Muscle of leg (tissue), 11 donors: ENCODE measurements around the gene ICE1. TPM values are rescaled to one million over a fixed set of nuclear protein-coding genes. Genes with fewer than 3 reads are reported as not detected.
"Not testable (repeated sequence)": the region's sequence is repeated elsewhere in the genome, so short reads cannot be mapped to it uniquely, and the experiment has no call there.

Source experiments
- DNase-seq: peaks from one replicate; pipeline ENCODE4 v3.0.0; 2013
- H3K27ac ChIP-seq: one replicate; pipeline ENCODE4 v1.5.1; 2013; ENCODE audit warnings: mild to moderate bottlenecking, low read length, control low read depth
- H3K27me3 ChIP-seq: one replicate; pipeline ENCODE4 v1.6.1; 2013; ENCODE audit warnings: low read length; ENCODE audit not compliant: control insufficient read depth, insufficient read depth
- H3K36me3 ChIP-seq: one replicate; pipeline ENCODE4 v1.6.1; 2013; ENCODE audit warnings: low read length; ENCODE audit not compliant: control insufficient read depth, insufficient read depth
- H3K4me1 ChIP-seq: one replicate; pipeline ENCODE4 v1.6.1; 2013; ENCODE audit warnings: low read length; ENCODE audit not compliant: control insufficient read depth, insufficient read depth
- H3K4me3 ChIP-seq: one replicate; pipeline ENCODE4 v1.5.1; 2013; ENCODE audit warnings: low read length, control low read depth
- H3K9me3 ChIP-seq: replicated peaks from 2 replicates; pipeline ENCODE4 v1.6.1; 2013; ENCODE audit warnings: low read depth, low read length; ENCODE audit not compliant: control insufficient read depth
- WGBS: methylation state at CpG from one replicate; pipeline ENCODE4 v1.1.5; 2013; ENCODE audit warnings: missing lambda C conversion rate; ENCODE audit not compliant: insufficient coverage; 5-methylcytosine and 5-hydroxymethylcytosine counted together
- polyA plus RNA-seq, 8 donors: library from polyadenylated mRNA; unstranded; fragments of 120-200 nt; gene quantifications; one replicate each; pipeline versions ENCODE4 v1.2.1 to v1.2.3, GENCODE V29; 2013; ENCODE audit warnings: inconsistent platforms in 1 of 8, low replicate concordance in 1 of 8; ENCODE audit not compliant: insufficient read length in 8 of 8, insufficient read depth in 1 of 8
- total RNA-seq: library from RNA; stranded (reverse); fragments of 120-200 nt; gene quantifications from one replicate; pipeline ENCODE4 v1.2.4, GENCODE V29; 2013

Gene ICE1
- total and polyA plus RNA-seq, 9 donors, result 14.9 to 29.6 (median 26.5) TPM

DNA sequence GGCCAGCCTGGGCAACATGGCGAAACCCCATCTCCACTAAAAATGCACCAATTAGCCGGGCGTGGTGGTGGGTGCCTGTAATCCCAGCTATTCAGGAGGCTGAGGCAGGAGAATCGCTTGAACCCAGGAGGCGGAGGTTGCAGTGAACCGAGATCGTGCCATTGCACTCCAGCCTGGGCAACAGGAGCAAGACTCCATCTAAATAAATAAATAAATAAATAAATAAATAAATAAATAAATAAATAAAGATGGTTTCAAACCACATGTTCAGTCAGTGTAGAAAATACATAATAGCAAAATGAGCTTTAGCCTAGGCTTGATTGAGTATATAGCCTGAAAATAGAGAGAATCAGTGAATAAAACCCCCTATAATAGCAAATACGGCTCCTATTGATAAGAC lies 27.4 kb upstream of the ICE1 start:
- H3K27me3 ChIP-seq, DNase-seq, H3K4me3 ChIP-seq, H3K4me1 ChIP-seq, H3K9me3 ChIP-seq, H3K36me3 ChIP-seq, H3K27ac ChIP-seq: not testable (repeated sequence)
- 20% methylated on average over 1 of the region's 8 CpGs for WGBS

DNA sequence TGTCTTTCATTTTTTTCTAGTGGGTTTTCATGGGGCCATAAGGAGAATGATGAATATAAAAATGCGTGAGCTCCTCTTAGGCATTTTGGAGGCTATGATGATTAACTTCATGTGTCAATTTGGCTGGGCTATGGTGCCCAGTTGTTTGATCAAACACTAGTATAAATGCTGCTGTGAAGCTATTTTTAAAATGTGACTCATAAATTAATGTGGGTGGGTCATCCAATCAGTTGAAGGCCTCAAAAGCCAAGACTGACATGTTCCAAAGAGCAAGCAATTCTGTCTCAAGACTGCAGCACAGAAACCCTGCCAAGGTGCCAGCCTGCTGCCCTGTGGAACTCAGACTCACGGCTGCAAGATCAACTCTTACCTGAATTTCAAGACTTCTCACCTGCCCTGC lies 24.4 kb upstream of the ICE1 start:
- Histone ChIP-seq H3K27me3 (no peaks in the 10 kb centered on the region), H3K36me3 (no peaks in the 10 kb centered on the region), H3K27ac (no peak overlapping the region), H3K9me3 (peaks cover 6% of the 10 kb centered on the region), H3K4me1 (peaks cover 3% of the 10 kb centered on the region), H3K4me3 (no peak overlapping the region)
- WGBS, result 82% methylated on average over 1 of the region's 2 CpGs
- DNase-seq, result no peak

DNA sequence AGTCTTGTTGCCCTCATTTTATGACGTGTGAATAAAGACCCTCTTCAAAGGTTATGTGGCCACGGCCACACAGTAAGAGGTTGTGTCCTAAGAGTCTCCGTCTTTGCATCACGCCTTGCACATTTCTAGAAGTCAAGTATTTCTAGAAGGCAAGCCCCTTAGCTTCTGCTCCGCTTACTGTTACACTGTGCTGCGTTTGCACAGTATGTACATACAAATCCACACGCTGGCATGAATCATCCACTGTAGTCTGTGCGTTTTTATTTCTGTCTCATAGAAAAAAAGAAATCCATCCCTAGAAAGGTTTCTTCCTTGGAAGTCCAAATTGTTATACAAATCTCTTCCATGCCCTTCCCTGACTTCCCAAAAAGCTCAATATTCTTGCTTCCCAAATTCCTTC lies 21.4 kb upstream of the ICE1 start:
- Histone ChIP-seq H3K9me3 (peaks cover 6% of the 10 kb centered on the region), H3K27me3 (no peaks in the 10 kb centered on the region), H3K4me1 (peaks cover 3% of the 10 kb centered on the region), H3K36me3 (no peaks in the 10 kb centered on the region), H3K4me3 (no peak overlapping the region), H3K27ac (no peak overlapping the region)
- DNase-seq, result no peak
- WGBS, result 70% methylated on average over 5 of the region's 8 CpGs

DNA sequence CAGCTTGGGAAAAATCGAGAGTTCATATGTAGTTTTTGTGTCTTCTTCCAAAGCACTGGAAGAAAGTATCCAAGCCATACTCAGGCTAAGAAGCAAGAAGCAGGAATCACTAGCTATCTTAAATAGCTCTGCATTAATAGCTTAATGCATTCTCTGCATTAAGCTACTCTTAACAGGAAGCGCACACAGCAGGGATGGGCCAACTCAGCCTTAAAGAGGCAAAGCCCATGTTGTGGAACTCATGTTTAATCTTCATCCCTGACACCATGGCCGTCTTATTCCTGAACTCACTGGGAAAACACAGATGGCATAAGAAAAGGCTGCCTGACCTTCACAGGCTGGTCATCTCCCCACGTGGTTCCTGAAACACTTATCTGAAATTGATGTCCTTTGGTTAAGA lies 18.7 kb upstream of the ICE1 start:
- Histone ChIP-seq H3K4me3 (no peak overlapping the region), H3K27me3 (no peaks in the 10 kb centered on the region), H3K9me3 (peaks cover 7% of the 10 kb centered on the region), H3K27ac (no peak overlapping the region), H3K4me1 (peaks cover 3% of the 10 kb centered on the region), H3K36me3 (no peaks in the 10 kb centered on the region)
- WGBS, result 57% methylated on average over 1 of the region's 4 CpGs
- no peak for DNase-seq

DNA sequence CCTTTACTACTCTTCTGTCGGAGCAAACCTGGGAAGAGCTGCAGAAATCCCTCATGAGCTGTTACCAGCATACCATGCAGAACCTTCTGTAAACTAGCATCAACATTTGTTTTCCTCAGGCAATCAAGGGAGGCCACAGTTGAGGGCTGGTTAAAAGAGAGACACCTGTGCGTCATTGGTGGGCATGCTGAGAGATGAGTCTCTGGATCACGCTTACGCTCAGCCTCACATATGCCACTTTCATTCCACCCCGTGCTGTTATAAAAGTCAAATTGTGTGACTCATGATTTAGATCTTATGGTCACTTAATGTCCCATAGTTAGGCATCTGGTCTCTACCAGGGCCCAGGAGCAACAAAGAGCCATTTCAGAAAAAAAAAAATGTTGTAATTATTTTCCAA lies 18.1 kb upstream of the ICE1 start:
- Histone ChIP-seq H3K27ac (no peak overlapping the region), H3K4me3 (no peak overlapping the region), H3K36me3 (no peaks in the 10 kb centered on the region), H3K9me3 (peaks cover 10% of the 10 kb centered on the region), H3K27me3 (no peaks in the 10 kb centered on the region), H3K4me1 (peaks cover 3% of the 10 kb centered on the region)
- no CpG with 5 or more reads among the region's 5 CpGs for WGBS
- no peak for DNase-seq

DNA sequence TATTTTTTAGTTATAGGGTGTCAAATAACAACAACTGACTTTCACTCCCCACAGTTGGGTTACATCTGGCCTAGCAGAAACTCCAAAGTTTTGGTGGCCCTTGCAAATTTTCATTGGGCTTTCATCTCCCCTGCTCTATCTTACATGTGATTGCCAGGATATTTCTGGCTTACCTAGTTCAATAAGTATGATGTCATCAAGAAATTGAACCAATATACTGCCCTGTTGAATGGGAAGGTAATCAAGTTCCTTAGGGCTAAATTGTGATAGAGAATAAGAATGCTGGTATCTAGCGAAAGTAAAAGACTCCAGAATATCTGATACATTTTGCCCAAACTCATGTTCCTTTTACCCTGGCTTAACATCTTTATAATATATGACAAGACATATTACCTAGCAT lies 17.0 kb upstream of the ICE1 start:
- Histone ChIP-seq H3K4me1 (peaks cover 3% of the 10 kb centered on the region), H3K4me3 (no peak overlapping the region), H3K9me3 (peaks cover 11% of the 10 kb centered on the region), H3K27ac (no peak overlapping the region), H3K36me3 (no peaks in the 10 kb centered on the region), H3K27me3 (no peaks in the 10 kb centered on the region)
- DNase-seq, result no peak
- WGBS, result no CpG with 5 or more reads among the region's 1 CpG

DNA sequence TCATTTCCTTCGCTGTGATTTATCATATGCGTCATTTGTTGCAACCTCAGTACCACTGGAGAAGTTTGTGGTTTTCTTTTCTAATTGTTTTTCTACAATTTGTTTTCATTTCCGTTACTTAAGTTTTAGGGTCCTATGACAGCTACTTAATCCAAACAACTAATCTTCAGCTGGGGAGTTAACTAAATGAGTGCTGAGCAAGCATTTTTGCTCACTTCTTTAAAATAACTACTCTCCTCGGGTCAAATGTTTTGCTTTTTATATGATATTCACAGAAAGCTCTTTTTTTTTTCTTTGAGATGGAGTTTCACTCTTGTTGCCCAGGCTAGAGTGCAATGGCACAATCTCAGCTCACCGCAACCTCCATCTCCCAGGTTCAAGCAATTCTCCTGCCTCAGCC lies 14.6 kb upstream of the ICE1 start:
- Histone ChIP-seq H3K27ac (no peak overlapping the region), H3K9me3 (peaks cover 11% of the 10 kb centered on the region), H3K4me1 (no peaks in the 10 kb centered on the region), H3K27me3 (no peaks in the 10 kb centered on the region), H3K4me3 (no peak overlapping the region), H3K36me3 (no peaks in the 10 kb centered on the region)
- no CpG with 5 or more reads among the region's 5 CpGs for WGBS
- DNase-seq, result no peak

DNA sequence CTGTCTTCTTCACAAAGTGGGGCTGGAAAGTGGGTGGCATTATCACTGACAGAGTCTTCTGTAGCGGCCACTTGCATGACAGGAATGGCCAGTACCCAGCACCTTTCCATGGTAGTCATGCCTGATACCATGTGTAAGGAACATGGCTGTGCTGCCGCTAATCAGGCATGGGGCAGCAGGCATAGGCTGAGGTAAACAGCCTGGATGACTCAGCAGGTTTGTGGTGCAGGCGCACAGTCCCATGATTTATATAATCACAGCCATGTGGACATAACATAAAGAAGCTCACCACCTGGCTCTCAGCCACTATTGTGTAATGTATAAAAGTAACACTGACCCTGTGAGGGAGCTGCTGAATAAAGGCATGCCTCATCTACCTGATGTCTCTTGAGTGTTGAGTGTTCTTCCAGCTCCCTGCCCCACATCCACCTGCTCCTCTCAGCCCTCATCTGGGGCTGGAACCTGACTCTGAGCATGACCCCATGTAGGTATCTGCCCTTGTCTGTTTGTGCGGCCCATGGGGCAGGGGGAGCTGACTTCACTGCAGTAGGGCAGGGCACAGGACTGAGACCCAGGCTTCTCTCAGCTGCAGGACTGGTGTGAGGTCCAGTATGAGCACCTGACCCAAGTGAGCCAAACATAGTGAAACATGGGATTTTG lies 13.2 kb upstream of the ICE1 start:
- no peak for DNase-seq
- Histone ChIP-seq H3K9me3 (peaks cover 11% of the 10 kb centered on the region), H3K36me3 (no peaks in the 10 kb centered on the region), H3K4me3 (no peak overlapping the region), H3K27me3 (no peaks in the 10 kb centered on the region), H3K4me1 (no peaks in the 10 kb centered on the region), H3K27ac (no peak overlapping the region)
- WGBS, result 100% methylated on average over 2 of the region's 4 CpGs

DNA sequence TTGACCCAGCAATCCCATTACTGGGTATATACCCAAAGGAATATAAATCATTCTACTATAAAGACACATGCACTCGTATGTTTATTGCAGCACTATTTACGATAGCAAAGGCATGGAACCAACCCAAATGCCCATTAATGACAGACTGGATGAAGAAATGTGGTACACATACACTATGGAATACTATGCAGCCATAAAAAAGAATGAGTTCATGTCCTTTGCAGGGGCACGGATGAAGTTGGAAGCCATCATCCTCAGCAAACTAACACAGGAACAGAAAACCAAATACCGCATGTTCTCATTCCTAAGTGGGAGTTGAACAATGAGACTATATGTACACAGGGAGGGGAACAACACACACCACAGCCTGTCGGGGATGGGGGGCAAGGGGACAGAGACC lies 8.6 kb upstream of the ICE1 start:
- not testable (repeated sequence) for H3K27ac ChIP-seq, H3K27me3 ChIP-seq, DNase-seq, H3K9me3 ChIP-seq, H3K4me3 ChIP-seq, H3K36me3 ChIP-seq, H3K4me1 ChIP-seq
- WGBS, result no CpG with 5 or more reads among the region's 5 CpGs

DNA sequence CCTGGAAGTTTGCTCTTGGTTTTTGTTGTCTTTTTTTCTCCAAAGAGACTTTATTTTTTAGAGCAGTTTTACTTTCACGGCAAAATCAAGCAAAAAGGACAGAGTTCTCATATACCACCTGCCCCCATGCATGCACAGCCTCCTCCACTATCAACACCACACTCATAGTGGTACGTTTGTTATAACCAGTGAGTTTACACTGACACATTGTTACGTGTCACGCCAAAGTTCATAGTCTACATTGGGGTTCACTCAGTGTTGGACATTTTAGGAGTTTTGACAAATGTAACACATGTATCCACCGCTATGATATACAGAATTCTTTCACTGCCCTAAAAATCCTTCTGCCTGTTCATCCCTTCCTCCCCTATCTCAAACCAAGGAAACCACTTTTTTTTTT lies 7.5 kb upstream of the ICE1 start:
- WGBS, result 100% methylated on average over 1 of the region's 5 CpGs
- Histone ChIP-seq H3K27me3 (no peaks in the 10 kb centered on the region), H3K36me3 (no peaks in the 10 kb centered on the region), H3K4me3 (no peak overlapping the region), H3K4me1 (peaks cover 8% of the 10 kb centered on the region), H3K9me3 (no peaks in the 10 kb centered on the region), H3K27ac (no peak overlapping the region)
- DNase-seq, result no peak

DNA sequence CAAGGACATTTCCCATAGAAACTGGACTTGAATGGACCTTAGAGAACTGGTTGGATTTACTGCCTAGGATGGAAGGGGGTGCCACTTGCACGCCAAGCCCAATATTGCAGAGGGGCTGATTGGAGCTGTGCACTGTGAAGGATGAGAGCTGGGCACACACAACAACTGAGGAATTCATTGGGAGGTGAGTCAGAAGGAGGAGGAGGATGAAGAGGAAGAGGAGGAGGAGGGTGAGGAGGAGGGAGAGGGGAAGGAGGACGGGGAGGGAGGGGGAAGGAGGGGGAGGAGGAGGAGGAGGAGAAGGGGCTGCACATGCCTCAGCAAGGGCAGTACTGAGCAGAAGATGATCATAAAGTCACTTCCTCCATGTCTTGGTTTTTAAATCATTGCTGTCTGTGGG lies 5.7 kb upstream of the ICE1 start:
- Histone ChIP-seq H3K36me3 (no peaks in the 10 kb centered on the region), H3K9me3 (no peaks in the 10 kb centered on the region), H3K4me3 (no peak overlapping the region), H3K27ac (no peak overlapping the region), H3K27me3 (no peaks in the 10 kb centered on the region), H3K4me1 (peaks cover 18% of the 10 kb centered on the region)
- no peak for DNase-seq
- WGBS, result 49% methylated on average over 2 of the region's 2 CpGs
